ENCODE data around the gene KIF16B.
A peak's percentile ranks its signal among the peaks of the same experiment; 100 is the strongest.

The KIF16B gene

GRCh38 chr20:16576219-16576618 lies 3.0 kb upstream of the KIF16B start:
- H3K36me3 ChIP-seq (ENCODE audit: control insufficient read depth, insufficient read depth, low read length) = no peaks in the 10 kb centered on the region
- no peak overlapping the region for H3K4me3 ChIP-seq (replicated peaks; ENCODE audit: low read depth, low read length)
- TF ChIP-seq CTCF (IDR thresholded peaks at IDR 0.05; ENCODE audit: insufficient read depth, low read length, poor library complexity, severe bottlenecking) = no peak
- no peak for DNase-seq (ENCODE audit: extremely low read depth, insufficient read length)
- H3K27me3 ChIP-seq (replicated peaks; ENCODE audit: control insufficient read depth, insufficient read depth, low read length) = no peaks in the 10 kb centered on the region

GRCh38 chr20:16575390-16576140 lies 2.3 kb upstream of the KIF16B start:
- no peak for DNase-seq (ENCODE audit: extremely low read depth, insufficient read length)
- Histone ChIP-seq H3K27me3 (replicated peaks; ENCODE audit: control insufficient read depth, insufficient read depth, low read length) (no peaks in the 10 kb centered on the region), H3K4me3 (replicated peaks; ENCODE audit: low read depth, low read length) (peak overlapping the region; percentile 55), H3K36me3 (ENCODE audit: control insufficient read depth, insufficient read depth, low read length) (no peaks in the 10 kb centered on the region)
- no peak for TF ChIP-seq CTCF (IDR thresholded peaks at IDR 0.05; ENCODE audit: insufficient read depth, low read length, poor library complexity, severe bottlenecking)

- H3K36me3 ChIP-seq (ENCODE audit: control insufficient read depth, insufficient read depth, low read length) = no peaks in the 10 kb centered on the region
- no peak for TF ChIP-seq CTCF (IDR thresholded peaks at IDR 0.05; ENCODE audit: insufficient read depth, low read length, poor library complexity, severe bottlenecking)
- peak; percentile 84 for DNase-seq (ENCODE audit: extremely low read depth, insufficient read length)
- peak overlapping the region; percentile 55 for H3K4me3 ChIP-seq (replicated peaks; ENCODE audit: low read depth, low read length)
- H3K27me3 ChIP-seq (replicated peaks; ENCODE audit: control insufficient read depth, insufficient read depth, low read length) = no peaks in the 10 kb centered on the region
Measured at GRCh38 chr20:16574656-16575355, 1.6 kb upstream of the KIF16B start.

GRCh38 chr20:16571333-16571732 lies 1.9 kb downstream of the KIF16B start:
- Histone ChIP-seq H3K36me3 (ENCODE audit: control insufficient read depth, insufficient read depth, low read length) (no peaks in the 10 kb centered on the region), H3K27me3 (replicated peaks; ENCODE audit: control insufficient read depth, insufficient read depth, low read length) (no peaks in the 10 kb centered on the region), H3K4me3 (replicated peaks; ENCODE audit: low read depth, low read length) (no peak overlapping the region)
- no peak for DNase-seq (ENCODE audit: extremely low read depth, insufficient read length)
- TF ChIP-seq CTCF (IDR thresholded peaks at IDR 0.05; ENCODE audit: insufficient read depth, low read length, poor library complexity, severe bottlenecking) = no peak

GRCh38 chr20:16569246-16570153 lies 3.7 kb downstream of the KIF16B start:
- Histone ChIP-seq H3K4me3 (replicated peaks; ENCODE audit: low read depth, low read length) (no peak overlapping the region), H3K27me3 (replicated peaks; ENCODE audit: control insufficient read depth, insufficient read depth, low read length) (no peaks in the 10 kb centered on the region), H3K36me3 (ENCODE audit: control insufficient read depth, insufficient read depth, low read length) (no peaks in the 10 kb centered on the region)
- no peak for TF ChIP-seq CTCF (IDR thresholded peaks at IDR 0.05; ENCODE audit: insufficient read depth, low read length, poor library complexity, severe bottlenecking)
- DNase-seq (ENCODE audit: extremely low read depth, insufficient read length) = no peak
